ENCODE results near the gene LTN1. TPM values are rescaled to one million over a fixed set of nuclear protein-coding genes. Genes with fewer than 3 reads are reported as not detected.
A peak's percentile ranks its signal among the peaks of the same experiment; 100 is the strongest.
"Not testable (repeated sequence)": the region's sequence is repeated elsewhere in the genome, so short reads cannot be mapped to it uniquely, and the experiment has no call there.

Gene LTN1
- polyA plus RNA-seq, 3 donors = 30.0 to 40.2 (median 36.1) TPM

DNA sequence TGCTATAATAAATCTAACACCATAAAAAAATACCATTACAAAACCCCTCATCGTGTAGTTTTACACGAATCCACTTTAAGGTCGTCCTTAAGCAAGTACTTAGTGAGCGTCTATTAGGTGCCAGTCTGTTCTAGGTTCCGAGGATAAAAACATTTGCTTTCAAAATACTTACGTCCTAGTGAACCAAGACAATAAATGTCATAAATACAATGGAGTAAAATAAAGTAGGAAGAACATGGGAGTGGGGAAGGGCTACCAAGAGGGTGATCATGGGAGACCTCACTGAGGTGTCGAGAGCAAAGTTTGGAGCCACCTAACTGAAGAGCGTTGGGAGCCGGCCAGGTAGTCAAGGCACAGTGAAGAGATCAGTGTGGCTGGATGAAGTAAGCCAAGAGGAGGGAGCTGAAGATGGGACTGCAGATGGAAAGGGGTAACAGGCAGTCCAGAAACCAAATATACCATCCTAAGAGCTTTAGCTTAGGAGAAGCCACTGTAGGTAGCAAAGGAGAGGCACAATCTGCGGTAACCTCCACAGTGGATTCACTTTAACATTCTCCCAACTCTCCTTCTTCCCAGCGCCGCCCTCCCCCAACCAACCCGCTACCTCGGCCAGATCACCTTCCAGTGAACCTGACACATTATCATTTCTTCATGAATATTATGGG is 684 bp downstream of the LTN1 start:
- DNase-seq (ENCODE audit: extremely low read depth in 1 of 11, low read depth in 9 of 11, low spot score in 4 of 11) = no peak

DNA sequence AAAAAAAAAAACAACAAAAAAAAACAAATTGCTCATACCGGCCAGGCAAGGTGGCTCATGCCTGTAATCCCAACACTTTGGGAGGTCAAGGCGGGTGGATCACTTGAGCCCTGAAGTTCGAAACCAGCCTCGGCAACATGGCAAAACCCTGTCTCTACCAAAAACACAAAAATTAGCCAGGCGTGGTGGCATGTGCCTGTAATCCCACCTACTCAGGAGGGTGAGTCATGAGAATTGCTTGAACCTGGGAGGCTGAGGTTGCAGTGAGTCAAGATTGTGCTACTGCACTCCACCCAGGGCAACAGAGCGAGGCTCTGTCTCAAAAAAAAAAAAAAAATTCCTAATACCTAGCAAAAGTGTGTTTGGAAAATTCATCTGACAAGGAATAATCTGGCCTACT is 4.5 kb downstream of the LTN1 start:
- DNase-seq (ENCODE audit: extremely low read depth in 1 of 11, low read depth in 9 of 11, low spot score in 4 of 11) = not testable (repeated sequence)

DNA sequence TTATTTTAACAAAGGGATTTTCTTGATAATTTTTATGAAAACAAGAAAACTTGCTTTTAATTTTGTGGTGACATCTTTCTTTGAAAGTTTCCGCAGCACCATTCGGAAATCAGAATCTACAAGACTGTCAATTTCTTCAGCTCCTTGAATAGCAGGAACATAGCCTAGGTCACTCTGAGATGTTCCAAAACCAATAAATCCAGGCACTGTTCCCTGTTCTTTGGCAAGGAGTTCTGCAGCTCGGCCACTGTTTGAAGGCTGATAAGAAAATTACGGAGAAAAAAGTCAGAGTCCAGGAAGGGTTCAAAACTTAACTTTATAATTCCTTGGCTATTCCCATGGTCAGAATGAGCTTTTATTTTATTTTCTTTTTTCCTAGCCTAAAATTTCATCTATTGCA is 6.0 kb downstream of the LTN1 start:
- DNase-seq (ENCODE audit: extremely low read depth in 1 of 11, low read depth in 9 of 11, low spot score in 4 of 11) = peak in 4 of 11 donors; percentile 7 to 33 (median 14)

DNA sequence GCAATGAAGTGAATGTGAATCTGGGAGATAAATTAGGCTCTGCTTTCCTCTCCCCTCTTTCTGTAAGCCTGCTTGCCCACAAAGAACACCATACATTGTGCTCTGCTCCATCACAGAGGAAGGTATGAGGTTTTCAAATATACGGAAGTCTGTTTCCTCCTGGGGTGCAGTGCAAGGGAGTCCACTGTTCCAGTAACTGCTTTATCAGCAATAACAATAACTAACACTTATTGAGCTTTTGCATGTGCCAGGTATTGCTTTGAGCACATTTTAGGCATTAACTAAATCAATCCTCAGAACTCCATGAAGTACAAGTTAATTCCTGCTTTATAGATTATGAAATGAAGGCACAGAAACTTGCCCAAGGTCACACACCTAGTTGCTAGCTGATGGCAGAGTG is 10.0 kb downstream of the LTN1 start:
- DNase-seq (ENCODE audit: extremely low read depth in 1 of 11, low read depth in 9 of 11, low spot score in 4 of 11) = no peak

DNA sequence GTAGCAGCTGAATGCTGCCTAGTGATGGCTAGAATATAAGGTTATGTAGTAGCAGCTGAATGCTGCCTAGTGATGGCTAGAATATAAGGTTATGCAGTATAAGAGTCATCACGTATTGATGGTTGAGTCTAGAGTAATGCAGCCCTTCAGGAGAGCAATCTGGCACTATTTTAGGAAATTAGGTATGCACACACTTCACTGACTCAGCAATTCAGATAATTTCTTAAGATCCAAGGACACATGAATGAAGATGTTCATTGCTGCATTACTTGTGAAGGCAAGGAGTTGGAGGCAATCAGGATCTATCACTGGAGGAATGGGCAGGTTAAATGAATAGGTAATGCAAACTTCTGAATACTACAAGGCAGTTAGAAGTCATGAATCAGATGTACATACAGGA is 13.6 kb downstream of the LTN1 start:
- DNase-seq (ENCODE audit: extremely low read depth in 1 of 11, low read depth in 9 of 11, low spot score in 4 of 11) = no peak

DNA sequence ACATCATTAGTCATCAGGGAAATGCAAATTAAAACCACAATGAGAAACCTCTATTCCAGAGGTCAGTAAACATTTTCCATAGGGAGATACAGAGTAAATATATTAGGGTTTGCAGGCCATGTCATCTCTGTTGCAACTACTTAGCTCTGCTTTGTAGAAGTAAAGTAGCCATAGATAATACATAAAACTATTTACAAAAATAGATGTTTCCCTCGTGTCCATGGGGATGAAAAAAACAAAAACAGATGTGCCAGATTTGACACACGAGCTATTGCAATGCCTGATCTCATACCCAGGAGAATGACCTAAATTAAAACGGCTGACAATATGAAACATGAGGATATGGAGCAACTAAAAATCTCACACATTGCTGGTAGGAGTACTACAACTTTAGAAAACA is 17.3 kb downstream of the LTN1 start:
- no peak for DNase-seq (ENCODE audit: extremely low read depth in 1 of 11, low read depth in 9 of 11, low spot score in 4 of 11)

DNA sequence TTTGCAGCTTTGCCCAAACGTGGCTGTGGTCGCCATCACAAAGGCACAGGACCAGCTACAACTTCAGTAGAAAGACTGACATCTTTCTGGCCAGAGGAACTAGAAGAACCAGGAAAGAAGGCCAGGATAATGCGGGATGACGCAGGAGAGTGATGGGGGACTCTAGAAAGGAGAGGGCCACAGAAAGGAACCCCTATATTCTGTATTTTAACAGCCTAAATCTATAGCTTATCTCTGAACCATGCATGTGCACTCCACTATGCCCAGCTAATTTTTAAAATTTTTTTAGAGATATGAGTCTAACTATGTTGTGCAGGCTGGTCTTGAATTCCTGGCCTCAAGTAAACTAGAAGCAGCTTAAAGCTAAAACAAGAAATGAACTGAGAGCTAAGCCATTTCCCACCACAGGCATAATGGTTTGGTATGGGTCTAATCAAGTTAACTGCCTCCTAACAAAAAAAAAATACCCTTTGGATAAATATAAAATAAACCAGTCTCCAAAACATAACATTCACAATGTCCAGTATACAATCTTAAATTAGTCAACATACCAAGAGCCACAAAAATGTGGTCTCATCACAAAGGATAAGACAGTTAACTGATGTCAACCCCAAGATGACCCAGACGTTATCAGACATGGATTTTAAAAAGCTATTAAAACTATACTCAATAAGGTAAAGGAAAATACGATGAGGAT is 18.0 kb downstream of the LTN1 start:
- no peak for DNase-seq (ENCODE audit: extremely low read depth in 1 of 11, low read depth in 9 of 11, low spot score in 4 of 11)

DNA sequence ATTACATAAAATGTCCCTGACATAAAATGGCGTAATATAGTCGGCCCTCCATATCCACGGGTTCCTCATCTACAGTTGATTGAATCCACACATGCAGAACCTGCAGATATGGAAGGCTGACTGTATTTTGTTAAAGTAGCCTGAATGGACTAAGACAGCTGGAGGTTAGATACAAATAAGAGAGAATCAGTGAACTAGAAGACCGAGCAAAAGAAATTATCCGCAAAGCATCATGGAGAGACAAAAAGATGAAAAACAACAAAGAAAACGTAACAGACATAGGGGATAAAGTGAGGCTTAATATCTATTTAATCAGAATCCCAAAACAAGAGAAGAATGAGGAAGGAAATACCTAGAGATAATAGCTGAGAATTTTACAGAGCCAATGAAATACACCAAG is 20.3 kb downstream of the LTN1 start:
- DNase-seq (ENCODE audit: extremely low read depth in 1 of 11, low read depth in 9 of 11, low spot score in 4 of 11) = no peak

DNA sequence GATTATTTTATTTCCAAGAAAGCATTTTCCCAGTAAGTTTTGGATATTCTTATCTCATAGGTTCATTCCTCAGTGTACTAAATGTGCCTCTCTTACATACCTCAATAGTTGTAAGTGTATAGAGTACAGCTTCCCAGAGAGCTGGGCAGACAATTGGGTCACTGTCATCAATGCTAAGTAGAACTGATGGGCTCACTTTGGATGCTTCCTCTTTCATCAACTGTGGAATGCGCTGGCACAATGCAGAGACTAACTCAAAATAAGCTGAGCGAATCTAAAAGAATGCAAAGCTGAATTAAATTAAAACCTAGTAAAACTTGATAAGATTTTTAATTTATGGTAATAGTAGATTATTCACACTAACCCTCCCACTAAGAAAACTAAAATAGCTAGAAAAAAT is 21.5 kb downstream of the LTN1 start:
- DNase-seq (ENCODE audit: extremely low read depth in 1 of 11, low read depth in 9 of 11, low spot score in 4 of 11) = no peak

DNA sequence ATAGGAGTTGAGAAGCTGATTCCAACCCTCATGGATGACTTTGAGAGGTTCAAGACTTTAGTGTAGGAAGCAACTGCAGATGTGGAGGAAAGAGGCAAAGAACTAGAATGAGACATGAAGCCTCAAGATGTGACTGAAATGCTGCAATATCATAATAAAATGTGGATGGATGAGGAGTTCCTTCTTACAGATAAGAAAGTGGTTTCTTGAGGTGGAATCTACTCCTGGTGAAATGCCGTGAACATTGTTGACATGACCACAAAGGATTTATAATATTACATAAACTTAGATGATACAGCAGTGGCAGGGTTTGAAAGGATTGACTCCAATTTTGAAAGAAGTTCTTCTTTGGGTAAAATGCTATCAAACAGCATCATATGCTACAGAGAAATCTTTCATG is 28.8 kb downstream of the LTN1 start:
- DNase-seq (ENCODE audit: extremely low read depth in 1 of 11, low read depth in 9 of 11, low spot score in 4 of 11) = no peak

DNA sequence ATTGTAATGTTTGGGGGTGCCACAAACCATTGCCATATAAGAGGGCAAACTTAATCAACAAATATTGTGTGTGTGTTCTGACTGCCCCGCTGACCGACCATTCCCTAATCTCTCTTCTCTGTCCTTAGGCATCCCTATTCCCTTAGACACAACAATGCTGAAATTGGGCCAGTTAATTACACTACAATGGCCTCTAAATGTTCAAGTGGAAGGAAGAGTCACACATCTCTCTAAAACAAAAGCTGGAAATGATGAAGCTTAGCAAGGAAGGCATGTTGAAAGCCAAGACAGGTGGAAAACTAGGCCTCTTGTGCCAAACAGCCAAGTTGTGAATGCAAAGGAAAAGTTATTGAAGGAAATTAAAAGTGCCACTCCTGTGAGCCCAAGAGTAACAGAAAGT is 30.2 kb downstream of the LTN1 start:
- no peak for DNase-seq (ENCODE audit: extremely low read depth in 1 of 11, low read depth in 9 of 11, low spot score in 4 of 11)

DNA sequence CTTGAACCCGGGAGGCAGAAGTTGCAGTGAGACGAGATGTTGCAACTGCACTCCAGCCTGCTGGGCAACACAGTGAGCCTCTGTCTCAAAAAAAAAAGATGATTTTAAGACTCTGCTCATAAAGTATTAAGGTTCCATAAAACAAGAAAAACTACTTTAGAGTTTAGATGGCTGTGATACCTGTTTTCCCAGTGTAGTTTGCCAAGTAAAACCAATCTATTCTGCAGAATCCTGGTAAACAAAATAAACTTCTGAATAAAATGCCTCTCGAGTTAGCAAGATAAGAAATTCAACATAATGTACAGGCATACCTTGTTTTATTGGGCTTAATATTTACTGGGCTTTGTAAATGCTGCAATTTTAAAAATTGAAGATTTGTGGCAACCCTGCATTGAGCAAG is 30.8 kb downstream of the LTN1 start:
- no peak for DNase-seq (ENCODE audit: extremely low read depth in 1 of 11, low read depth in 9 of 11, low spot score in 4 of 11)

DNA sequence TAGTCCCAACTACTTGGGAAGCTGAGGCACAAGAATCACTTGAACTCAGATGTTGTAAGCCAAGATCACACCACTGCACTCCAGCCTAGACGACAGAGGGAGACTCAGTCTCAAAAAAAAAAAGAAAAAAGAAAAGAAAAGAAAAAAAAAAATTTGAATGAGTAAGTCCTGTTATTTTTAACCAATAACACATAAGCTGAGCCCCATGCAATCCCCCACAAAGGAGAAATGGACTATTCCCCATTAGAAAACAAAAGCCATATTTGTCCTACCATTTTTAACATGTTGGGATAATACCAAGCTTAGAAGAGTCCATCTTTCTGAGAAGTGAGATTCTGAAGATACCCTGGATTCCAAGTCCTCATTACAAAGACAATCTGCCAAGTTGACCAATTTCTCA is 32.4 kb downstream of the LTN1 start:
- DNase-seq (ENCODE audit: extremely low read depth in 1 of 11, low read depth in 9 of 11, low spot score in 4 of 11) = no peak

DNA sequence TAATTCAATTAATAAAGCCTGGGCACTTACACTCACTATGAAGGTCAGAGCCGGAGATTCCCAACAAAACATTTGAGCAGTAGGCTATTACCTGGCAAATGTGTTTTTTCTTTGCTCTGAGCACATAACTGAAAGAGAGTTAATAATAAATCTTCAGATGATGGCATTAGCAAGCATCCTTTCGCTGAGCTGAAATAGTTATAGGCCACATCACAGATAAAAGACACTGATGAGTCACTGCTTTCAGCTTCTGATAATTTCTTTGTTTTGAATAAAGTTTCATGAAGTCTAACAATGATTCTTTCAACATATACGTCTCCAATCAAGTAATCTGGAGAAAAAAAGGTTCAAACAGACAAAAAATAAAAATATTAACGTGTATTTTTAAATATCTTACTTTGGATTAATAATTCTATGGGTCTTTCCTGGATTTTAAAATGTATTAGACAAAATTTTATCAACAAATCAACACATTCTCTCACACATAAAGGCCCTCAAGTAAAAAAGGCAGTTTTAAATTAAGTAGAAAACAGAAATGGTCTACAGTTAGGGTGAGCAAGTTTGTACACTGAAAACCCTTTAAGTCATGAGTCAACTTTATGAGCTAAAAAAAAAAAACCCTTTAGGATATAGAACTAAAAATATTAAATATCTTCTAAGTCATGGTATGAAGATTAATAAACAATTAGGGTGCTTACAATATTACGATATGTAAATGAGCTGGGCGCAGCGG is 33.1 kb downstream of the LTN1 start:
- no peak for DNase-seq (ENCODE audit: extremely low read depth in 1 of 11, low read depth in 9 of 11, low spot score in 4 of 11)

DNA sequence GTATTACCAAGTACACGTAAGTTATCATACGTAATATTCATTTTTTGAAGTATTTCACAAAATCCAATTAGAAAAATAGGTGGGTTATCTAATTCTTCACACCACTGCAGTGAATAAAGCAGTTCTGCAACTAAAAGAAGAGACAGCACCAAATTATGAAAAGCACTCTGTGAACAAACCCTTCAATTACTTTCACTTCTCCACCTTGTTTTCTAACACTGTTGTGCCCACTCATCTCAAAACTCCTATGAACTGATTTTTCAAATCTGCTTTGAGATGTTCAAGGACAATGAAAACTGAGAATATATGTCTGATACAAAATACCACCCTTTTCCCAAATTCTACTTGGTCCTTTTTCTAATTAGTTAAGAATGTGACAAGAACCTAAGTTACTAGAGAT is 39.4 kb downstream of the LTN1 start:
- no peak for DNase-seq (ENCODE audit: extremely low read depth in 1 of 11, low read depth in 9 of 11, low spot score in 4 of 11)

DNA sequence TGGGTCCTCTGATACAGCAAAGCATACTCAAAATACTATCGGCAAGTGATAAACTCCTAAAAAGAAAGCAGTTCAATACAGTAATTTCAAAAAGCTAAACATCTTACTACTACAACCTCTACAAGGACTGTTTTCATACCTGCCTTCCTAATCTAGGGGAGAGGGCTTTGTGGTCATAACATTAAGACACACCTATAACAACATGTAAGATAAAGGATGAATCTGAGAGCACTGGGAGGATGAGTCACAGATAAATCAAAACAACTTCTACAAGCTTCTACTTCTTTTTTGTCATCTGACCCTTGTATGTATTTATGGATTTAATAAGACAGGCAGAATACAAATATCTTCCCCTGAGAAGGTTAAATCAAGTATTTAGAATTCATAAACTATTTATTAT is 40.0 kb downstream of the LTN1 start:
- DNase-seq (ENCODE audit: extremely low read depth in 1 of 11, low read depth in 9 of 11, low spot score in 4 of 11) = no peak

DNA sequence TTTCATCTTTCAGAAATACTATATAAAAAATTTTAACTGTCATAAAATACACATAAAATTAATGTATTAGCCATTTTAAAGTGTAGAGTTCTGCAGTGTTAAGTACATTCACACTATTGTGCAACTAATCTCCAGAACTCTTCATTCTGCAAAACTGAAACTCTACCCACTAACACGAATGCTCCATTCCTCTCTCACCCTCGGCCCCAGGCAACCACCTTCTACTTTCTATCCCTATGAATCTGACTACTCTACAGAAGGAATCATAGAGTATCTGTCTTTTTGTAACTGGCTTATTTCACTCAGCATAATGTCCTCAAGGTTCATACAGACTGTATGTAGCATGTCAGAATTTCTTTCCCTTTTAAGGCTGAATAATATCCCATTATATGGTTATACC is 43.4 kb downstream of the LTN1 start:
- DNase-seq (ENCODE audit: extremely low read depth in 1 of 11, low read depth in 9 of 11, low spot score in 4 of 11) = no peak

DNA sequence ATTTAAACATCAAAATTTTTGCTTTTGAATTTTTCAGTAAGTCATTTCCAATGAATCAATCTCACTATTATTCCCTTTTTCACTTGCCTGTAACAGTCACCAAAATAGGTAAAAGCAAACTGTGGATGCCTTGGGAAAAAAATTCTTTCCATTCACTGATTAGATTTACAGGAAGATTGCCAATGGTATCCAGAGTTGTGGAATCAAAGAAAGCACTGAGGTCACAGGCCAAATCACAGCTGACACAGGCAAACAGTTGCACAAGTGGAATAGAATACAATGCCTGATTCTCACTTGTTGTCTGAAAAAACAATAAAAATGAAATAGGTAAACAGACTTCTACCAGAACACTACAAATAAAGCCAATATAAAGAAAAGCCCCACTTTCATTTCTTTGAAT is 48.4 kb downstream of the LTN1 start:
- no peak for DNase-seq (ENCODE audit: extremely low read depth in 1 of 11, low read depth in 9 of 11, low spot score in 4 of 11)

DNA sequence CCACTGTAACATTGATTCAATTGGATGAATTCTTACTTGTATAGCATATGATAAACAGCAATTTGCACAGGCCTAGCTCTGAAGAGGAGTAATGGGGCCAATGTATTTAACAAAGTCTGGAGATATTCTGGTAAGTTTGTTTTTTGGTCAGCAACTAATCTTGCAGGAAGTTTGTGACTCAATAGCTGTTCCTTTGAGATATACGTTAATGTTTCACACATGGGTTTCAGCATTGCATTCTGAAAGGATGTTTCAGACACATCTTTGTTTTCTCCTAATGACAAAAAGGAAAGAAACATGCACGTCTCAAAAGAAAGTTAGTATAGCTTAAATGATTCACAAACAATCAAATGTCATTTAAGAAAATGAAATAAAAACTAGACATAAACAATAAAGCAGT is 49.0 kb downstream of the LTN1 start:
- no peak for DNase-seq (ENCODE audit: extremely low read depth in 1 of 11, low read depth in 9 of 11, low spot score in 4 of 11)

DNA sequence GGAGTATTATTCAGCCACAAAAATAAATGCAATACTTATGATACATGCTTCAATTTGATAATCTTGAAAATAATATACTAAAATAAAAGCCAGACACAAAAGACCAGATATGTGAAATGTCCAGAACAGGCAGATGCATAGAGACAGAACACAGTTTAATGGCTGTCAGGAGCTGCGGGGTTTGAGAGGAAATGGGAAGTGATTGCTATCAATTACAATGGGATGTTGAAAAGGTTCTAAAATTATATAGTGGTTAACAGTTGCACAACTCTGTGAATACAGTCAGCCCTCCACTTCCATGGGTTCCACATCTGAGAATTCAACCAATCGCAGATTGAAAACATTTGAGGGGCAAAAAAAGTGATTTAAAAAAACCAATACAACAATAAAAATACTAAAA is 54.0 kb downstream of the LTN1 start:
- DNase-seq (ENCODE audit: extremely low read depth in 1 of 11, low read depth in 9 of 11, low spot score in 4 of 11) = no peak

DNA sequence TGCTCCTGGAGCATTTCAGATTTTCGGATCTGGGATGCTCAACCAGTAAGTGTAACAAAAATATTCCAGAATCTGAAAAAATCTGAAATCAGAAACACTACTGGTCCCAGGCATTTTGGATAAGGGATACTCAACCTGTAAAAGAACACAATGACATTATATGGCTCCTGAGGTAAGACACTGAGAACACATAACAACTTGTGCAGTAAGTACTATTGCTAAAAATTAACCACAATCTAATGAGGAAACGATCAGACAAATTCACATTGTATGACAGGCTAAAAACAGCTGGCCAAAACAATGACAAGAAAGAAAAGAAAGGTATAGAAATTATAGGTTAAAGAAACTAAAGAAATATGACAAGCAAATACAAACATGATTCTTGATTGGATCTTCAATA is 54.9 kb downstream of the LTN1 start:
- no peak for DNase-seq (ENCODE audit: extremely low read depth in 1 of 11, low read depth in 9 of 11, low spot score in 4 of 11)

All from renal cortex interstitium (tissue), 11 donors.